Measurements from ENCODE around the gene ADAMTSL1.

DNA sequence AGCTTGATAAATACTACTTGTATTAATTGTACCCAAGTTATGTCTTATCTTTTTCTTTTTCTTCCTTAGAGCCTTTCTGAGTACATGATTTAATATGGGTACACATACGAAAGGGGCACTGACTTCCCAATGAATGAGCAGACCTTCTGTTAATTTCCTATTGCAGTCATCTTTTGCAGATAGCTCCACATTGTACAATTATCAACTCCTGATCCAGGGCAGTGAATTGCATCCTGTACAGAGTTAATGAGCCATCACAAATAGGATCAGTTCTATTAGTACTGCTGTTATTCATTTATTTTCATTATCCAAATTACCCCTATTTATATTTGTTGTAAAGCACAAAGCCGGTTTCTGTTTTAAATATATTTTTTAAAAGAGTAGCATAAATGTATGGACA, 105.6 kb downstream of the ADAMTSL1 start:
- TF ChIP-seq POLR2AphosphoS5 (IDR thresholded peaks at IDR 0.05) (no peak), POLR2A (IDR thresholded peaks at IDR 0.05) (no peak)
- TF ChIP-seq, protein P1, sequence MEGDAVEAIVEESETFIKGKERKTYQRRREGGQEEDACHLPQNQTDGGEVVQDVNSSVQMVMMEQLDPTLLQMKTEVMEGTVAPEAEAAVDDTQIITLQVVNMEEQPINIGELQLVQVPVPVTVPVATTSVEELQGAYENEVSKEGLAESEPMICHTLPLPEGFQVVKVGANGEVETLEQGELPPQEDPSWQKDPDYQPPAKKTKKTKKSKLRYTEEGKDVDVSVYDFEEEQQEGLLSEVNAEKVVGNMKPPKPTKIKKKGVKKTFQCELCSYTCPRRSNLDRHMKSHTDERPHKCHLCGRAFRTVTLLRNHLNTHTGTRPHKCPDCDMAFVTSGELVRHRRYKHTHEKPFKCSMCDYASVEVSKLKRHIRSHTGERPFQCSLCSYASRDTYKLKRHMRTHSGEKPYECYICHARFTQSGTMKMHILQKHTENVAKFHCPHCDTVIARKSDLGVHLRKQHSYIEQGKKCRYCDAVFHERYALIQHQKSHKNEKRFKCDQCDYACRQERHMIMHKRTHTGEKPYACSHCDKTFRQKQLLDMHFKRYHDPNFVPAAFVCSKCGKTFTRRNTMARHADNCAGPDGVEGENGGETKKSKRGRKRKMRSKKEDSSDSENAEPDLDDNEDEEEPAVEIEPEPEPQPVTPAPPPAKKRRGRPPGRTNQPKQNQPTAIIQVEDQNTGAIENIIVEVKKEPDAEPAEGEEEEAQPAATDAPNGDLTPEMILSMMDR (IDR thresholded peaks at IDR 0.05) = no peak
